ENCODE measurements around the gene TREML2. TPM values are rescaled to one million over a fixed set of nuclear protein-coding genes. Genes with fewer than 3 reads are reported as not detected.

TREML2 gene
- not detected in 2 replicates for total RNA-seq (2014; rRNA removed)
- Bru-seq, nascent RNA, result not detected
- BruChase-seq, experiment 1, labeled RNA remaining after a 6-hour chase, result not detected
- not detected for BruChase-seq, experiment 2, labeled RNA remaining after a 2-hour chase
- long read RNA-seq, result 0 reads

- CTCF ChIA-PET, result no interaction called here
- no peak within 1 kb of the TSS for H2AFZ ChIP-seq (ENCODE audit: low read length)
- DNase-seq (no peak), ATAC-seq (no peak)
- no peaks in the 10 kb centered on the region for H3K79me2 ChIP-seq (ENCODE audit: low read length)
- TF ChIP-seq EZH2 (IDR thresholded peaks at IDR 0.05; ENCODE audit: low read length, unreplicated experiment) (no peak), CTCF (conservative IDR thresholded peaks at IDR 0.05; ENCODE audit: low read depth, low read length) (no peak), EZH2phosphoT487 (IDR thresholded peaks at IDR 0.05; ENCODE audit: borderline replicate concordance, low read length) (no peak)
- no peak within 1 kb of the TSS for H3K27ac ChIP-seq (ENCODE audit: low read length)
- H3K4me3 ChIP-seq (ENCODE audit: low read length), result no peak within 1 kb of the TSS
- no peaks in the 10 kb centered on the region for H3K9me3 ChIP-seq (ENCODE audit: low read length)
- H3K4me1 ChIP-seq (ENCODE audit: insufficient read depth, low read length), result no peaks in the 10 kb centered on the region
- H3K36me3 ChIP-seq (ENCODE audit: low read depth, low read length), result no peaks in the 10 kb centered on the region
- H3F3A ChIP-seq (ENCODE audit: low read length, unreplicated experiment), result no peaks in the 10 kb centered on the region
- intact Hi-C loops (cut with micrococcal nuclease), result no loop called here
- no peak within 1 kb of the TSS for H3K9ac ChIP-seq (ENCODE audit: low read length)
- no peak within 1 kb of the TSS for H3K4me2 ChIP-seq (ENCODE audit: low read length)
- BruUV-seq (replicated peaks), result no TSS peak
- H4K20me1 ChIP-seq (ENCODE audit: low read length), result no peaks in the 10 kb centered on the region
- H3K27me3 ChIP-seq (ENCODE audit: low read length), result peaks cover 63% of the 10 kb centered on the region
- H3K9me2 ChIP-seq (replicated peaks; ENCODE audit: low read length), result no peaks in the 10 kb centered on the region
- POLR2A ChIA-PET (ENCODE audit: unreplicated experiment), result no interaction called here
Measured at GRCh38 chr6:41200901-41201763, at the start of gene TREML2. TREML2 (minus strand) TSS chr6:41201149; CDS start chr6:41201008, 141 bp downstream.

GRCh38 chr6:41247882-41248705 lies 47.1 kb upstream of the TREML2 start:
- TF ChIP-seq CTCF (conservative IDR thresholded peaks at IDR 0.05; ENCODE audit: low read depth, low read length), result no peak
- TF ChIP-seq EZH2phosphoT487 (IDR thresholded peaks at IDR 0.05; ENCODE audit: borderline replicate concordance, low read length), result no peak
- no peak for TF ChIP-seq EZH2 (IDR thresholded peaks at IDR 0.05; ENCODE audit: low read length, unreplicated experiment)
- intact Hi-C loops (cut with micrococcal nuclease), result no loop called here
- Histone ChIP-seq H3K27ac (ENCODE audit: low read length) (no peak overlapping the region), H3K4me1 (ENCODE audit: insufficient read depth, low read length) (no peaks in the 10 kb centered on the region), H3K4me2 (ENCODE audit: low read length) (no peak overlapping the region), H3K4me3 (ENCODE audit: low read length) (no peak overlapping the region), H3K9me3 (ENCODE audit: low read length) (no peaks in the 10 kb centered on the region), H2AFZ (ENCODE audit: low read length) (no peak overlapping the region), H3K27me3 (ENCODE audit: low read length) (peaks cover 18% of the 10 kb centered on the region), H3K9ac (ENCODE audit: low read length) (no peak overlapping the region), H3K9me2 (replicated peaks; ENCODE audit: low read length) (no peaks in the 10 kb centered on the region), H3K36me3 (ENCODE audit: low read depth, low read length) (no peaks in the 10 kb centered on the region), H4K20me1 (ENCODE audit: low read length) (no peaks in the 10 kb centered on the region), H3K79me2 (ENCODE audit: low read length) (no peaks in the 10 kb centered on the region), H3F3A (ENCODE audit: low read length, unreplicated experiment) (no peaks in the 10 kb centered on the region)
- POLR2A ChIA-PET (ENCODE audit: unreplicated experiment), result no interaction called here
- BruUV-seq (replicated peaks), result no TSS peak
- DNase-seq (no peak), ATAC-seq (no peak)
- CTCF ChIA-PET, result no interaction called here

Data from PC-3 (cell line).